Stimulated activated CD8-positive, alpha-beta memory T cell treated with anti-CD3 and anti-CD28 coated beads, Interleukin-7, amount 100 ng/mL, for 4 hours (primary cell): ENCODE results near the gene CDHR3.
"Not testable (repeated sequence)": the region's sequence is repeated elsewhere in the genome, so short reads cannot be mapped to it uniquely, and the experiment has no call there.

Experiments
- DNase-seq, 2 donors: peaks; one replicate each; pipeline ENCODE4 v3.0.0-alpha.2; 2020; ENCODE audit warnings: low read depth in 2 of 2

Gene CDHR3

DNA sequence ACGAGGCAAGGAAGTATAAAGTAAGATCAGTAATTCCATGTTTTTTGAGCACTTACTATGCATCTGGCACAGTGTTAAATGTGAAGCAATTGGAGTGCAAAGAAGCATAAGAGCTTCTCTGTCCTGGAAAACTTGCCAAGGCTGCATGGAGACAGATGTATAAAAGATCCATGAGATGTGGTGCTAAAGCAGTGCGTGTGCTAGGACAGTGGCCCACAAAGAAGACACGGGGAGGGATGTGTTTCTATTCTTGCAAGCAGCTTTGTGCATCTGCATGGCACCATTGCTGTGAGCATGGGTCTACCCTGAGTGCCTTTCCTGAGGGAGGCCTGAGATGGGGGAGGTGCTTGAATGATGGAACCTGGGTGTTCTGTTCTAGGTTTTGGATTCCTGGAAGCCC is 5.1 kb upstream of the CDHR3 start:
- DNase-seq, result no peak

DNA sequence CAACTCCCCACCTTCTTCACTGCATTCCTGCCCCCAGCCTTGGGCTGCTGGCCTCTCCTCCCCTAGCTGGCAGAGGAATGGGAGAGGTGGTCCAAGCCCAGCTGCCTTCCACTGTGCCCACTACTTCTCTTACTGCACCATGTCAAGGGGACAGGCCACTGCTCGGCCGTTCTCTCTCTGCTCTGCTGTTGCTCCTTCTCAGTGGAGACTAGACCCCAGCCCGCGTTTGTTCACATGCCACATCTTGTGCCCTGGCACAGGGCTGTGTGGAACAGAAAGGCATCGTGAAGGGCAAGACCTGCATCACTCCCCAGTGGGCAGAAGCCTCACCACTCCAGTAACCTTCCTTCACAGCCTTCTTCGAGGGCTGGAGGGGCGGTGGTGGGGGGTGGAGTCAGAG is 711 bp upstream of the CDHR3 start:
- no peak for DNase-seq

DNA sequence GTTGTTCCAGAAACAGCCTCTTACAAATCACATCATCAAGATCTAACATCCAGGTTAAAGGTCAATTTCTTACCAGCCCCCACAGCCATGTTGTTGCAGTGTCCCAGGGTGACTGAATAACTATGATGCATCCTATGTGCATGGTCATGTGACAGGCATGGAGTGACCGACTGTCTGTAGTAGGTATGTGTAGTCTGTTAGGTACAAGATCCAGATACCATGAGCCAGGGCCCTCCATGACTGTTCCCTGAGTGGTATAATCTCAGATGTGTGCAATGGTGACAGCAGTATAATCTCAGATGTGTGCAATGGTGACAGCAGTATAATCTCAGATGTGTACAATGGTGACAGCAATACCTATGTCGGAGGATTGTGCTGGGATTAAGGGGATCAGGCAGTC is 8.8 kb downstream of the CDHR3 start:
- no peak for DNase-seq

DNA sequence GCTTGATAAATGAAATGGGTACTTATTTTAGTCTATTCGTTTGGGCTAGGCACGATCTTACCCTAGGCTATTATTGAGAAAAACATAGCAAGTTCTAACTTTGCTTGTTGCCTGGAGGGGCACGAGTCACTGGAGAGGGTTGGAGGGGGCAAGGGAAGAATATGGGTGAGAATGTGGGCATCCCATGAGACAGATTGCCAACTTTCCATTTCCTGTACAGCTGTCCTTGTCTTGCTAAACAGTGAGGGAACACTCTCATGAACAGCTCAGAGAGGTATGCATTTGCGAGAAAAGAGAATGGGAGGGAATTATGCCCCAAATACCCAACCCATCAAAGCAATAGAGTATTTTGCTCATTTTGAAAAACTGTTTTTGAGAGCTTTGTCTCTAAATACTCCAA is 9.2 kb downstream of the CDHR3 start:
- DNase-seq, result no peak

DNA sequence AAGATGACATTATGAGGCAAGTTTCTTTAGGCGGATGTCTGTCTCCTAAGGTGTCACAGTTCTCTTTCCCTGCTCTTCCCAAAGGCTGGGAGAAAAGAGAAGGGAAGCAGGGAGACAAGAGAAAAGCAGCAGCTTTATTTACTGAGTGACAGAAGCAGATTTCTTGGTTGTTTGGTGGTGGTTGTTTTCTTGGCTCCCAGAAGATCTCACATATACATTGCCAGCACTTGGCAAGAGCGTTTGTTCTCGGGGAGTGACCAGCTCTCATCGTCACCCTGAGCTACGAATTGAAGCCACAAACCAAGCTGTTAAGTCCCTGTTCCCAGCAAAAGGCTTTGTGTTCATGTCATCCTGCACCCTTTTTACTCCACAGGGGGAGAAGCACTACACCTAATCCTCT is 11.4 kb downstream of the CDHR3 start:
- no peak for DNase-seq

DNA sequence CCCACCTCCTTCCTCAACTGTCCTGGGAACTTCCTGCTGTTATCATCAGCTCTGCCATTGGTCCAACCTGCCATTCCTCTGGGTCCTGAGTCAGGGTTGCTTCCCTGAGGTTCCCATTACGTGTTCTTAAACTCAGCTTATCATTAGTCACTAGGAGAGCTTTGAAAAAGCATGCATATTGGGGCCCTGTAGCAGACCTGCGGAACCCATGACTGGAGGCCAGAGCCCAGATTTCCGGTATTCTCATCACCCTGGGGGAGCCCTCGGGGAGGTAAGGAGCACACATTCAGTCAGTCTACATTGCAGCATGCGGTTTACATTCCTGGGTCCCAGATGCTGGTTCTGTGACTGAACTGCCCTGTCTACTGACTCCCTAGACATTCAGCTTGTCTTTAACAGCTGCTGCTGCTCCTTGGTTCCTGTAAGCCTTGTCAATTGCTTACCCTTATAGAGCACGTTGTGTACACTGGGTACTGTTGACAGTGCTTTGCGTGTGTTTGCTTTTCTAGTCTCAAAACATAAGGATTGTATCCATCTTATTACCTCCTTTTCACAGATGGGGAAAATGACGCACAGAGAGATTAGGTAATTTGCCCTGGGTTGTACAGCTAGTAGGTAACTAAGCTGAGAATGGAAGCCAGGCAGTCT is 12.8 kb downstream of the CDHR3 start:
- no peak for DNase-seq

DNA sequence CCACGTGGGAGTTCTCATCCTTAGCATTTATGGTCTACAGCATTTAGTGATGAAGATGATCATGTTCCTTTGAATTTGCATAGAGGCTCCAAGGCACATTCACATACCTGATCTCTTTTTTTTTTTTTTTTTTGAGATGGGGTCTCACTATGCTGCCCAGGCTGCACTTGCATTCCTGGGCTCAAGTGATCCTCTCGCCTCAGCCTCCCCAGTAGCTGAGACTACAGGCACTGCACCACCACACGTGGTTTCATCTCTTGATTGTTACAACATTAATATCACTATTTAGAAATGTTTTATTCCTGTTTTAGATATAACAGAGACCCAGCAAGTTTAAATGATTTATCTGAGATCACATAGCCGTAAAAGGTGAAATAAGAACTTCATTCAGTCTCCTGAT is 13.8 kb downstream of the CDHR3 start:
- DNase-seq, result no peak

DNA sequence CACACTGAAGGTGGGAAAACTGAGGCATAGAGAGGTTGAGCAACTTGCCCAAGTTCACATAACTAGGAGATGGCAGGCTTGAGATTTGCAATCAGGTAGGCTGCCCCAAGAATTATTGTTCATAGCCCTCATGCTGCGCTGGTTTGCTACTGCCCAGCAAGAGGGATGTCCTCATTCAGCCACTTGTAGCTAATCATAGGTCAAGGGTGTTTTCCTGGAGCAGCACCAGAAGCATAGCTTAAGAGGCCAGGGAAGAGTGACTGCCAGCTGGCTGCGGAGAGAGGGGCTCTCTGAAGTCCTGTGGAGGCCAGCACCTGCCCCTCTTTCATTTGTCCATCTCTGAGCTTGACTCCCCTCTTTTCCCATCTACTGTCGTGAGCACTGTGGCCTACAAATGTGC is 15.0 kb downstream of the CDHR3 start:
- no peak for DNase-seq

DNA sequence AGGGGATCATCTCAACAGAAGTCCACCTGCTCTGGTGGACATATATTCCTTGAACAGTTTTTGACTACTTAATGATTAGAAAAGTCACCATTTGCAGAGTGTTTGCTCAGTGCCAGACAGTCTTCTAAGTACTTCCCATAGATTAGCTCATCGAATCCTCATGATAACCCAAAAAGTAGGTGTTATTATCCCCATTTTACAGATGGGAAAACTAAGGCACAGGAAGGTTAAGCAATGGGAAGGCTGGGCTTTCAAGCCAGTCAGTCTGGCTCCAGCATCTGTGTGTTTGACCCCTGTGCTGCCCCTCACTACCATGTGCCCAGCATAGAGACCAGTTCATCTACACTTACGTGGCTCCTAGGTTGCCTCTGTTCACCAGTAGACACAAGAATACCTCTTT is 15.9 kb downstream of the CDHR3 start:
- no peak for DNase-seq

DNA sequence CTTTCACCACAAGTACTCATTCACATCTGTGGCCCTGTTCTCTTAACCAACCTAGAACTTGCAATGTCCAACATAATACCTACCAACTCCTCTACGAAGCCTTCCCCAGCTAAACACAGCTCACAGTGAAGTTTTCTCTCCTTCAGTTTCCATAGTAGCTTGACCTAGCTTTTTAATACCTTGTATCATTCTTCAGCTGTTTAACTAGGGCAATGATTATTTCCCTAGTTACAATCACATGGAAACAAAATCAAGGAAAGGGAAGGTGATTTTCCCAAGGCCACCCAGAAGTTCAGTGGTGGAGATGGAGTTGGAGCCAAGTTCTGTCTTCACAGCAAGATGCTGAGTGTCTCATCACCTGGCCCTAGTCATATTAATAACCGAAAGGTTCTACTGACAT is 16.3 kb downstream of the CDHR3 start:
- DNase-seq, result no peak

DNA sequence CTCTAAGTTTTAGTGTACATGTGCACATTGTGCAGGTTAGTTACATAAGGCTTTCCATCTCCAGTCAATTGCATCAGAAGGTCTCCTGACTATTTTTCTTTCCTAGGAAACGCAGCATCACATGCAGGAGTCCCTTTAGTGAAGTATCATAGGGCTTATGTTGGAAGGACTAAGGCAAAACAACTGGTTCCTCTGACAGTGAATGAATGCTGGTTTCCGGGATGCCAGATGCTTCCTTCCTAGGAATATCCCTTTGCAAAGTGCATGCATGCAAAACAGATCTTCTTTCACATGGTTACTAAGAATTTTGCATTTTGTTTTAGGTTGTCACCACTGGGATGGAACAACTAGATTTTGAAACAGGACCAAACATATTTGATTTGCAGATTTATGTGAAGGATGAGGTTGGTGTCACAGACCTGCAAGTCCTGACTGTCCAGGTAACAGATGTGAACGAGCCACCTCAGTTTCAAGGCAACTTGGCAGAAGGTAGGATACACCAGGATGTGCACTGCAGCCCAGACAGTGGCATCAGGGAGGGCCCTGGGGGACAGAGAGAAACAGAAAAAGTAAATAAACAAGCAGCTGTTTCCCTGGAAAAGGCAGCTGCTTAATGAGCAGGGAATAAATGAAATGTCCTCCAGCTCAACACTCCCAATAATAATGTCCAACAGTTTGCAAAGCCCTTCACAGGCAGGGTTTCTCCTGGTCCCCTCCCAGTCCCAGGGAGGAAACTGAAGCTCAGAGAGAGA is 17.8 kb downstream of the CDHR3 start:
- no peak for DNase-seq

DNA sequence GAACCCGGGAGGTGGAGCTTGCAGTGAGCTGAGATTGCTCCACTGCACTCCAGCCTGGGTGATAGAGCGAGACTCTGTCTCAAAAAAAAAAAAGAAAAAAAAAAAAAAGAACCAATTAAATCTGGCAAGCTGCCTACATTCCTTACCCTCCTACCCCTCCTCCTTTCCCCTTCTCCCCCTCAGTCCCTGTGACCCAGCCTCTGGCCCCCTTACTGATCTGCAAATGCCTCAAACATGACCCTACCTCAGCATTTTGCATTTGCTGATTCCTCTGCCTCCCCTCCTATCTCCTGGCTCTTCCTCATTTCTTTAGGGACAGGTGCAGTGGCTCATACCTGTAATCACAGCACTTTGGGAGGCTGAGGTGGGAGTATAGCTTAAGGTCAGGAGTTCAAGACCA is 19.3 kb downstream of the CDHR3 start:
- DNase-seq, result no peak

DNA sequence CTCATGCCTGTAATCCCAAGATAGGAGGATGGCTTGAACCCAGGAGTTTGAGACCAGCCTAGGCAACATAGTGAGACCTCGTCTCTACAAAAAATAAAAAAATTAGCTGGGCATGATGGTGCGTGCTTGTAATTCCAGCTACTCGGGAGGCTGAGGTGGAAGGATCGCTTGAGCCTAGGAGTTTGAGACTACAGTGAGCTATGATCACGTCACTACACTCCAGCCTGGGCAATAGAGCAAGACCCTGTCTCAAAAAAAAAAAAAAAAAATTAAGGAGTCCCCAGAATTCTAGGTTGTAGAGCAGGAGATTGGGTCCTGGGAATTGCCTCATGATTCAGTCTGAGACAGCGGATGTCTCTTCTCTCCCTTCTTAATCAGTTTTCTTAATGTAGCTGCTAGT is 21.7 kb downstream of the CDHR3 start:
- DNase-seq, result not testable (repeated sequence)

DNA sequence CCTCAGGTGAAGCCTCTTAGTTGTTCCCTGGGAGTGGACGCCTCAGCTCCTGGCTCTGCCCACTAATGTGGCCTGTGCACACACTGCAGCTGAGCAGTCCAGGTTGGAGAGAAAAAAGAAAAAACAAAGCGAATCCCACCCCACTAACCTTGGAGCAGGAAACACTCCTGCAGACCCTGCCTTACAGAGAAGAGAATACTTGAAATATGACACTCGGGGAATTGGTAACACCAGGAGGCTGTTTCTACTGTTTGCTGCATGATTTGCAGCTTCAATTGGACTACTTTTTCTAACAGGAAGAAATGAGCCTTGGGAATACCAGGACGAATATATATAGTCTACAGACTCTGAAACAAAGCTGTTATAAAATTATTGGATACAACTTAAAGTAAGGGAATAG is 22.2 kb downstream of the CDHR3 start:
- no peak for DNase-seq

DNA sequence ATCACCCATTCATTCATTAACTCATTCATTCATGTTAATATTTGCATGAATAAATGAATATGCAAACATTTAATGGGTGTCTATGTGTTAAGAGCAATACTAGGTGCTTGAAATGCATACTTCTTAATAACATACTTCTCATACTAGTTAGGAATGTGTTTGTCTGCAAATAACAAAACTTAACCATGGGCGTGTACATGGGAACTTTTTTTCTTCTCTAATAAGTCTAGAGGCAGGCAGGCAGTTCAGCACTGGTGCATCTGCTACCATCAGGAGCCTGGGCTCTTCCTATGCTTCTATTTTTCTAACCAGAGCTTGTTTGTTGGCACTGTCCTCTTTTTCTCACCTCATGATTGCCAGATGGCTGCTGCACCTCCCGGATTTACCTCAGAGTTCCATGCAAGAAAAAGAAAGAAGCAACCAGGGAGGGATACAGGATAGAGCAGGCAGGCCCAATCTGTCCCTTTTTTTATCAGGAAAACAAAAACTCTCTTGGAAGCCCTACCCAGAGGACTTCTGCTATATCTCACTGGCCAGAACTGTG is 22.7 kb downstream of the CDHR3 start:
- no peak for DNase-seq

DNA sequence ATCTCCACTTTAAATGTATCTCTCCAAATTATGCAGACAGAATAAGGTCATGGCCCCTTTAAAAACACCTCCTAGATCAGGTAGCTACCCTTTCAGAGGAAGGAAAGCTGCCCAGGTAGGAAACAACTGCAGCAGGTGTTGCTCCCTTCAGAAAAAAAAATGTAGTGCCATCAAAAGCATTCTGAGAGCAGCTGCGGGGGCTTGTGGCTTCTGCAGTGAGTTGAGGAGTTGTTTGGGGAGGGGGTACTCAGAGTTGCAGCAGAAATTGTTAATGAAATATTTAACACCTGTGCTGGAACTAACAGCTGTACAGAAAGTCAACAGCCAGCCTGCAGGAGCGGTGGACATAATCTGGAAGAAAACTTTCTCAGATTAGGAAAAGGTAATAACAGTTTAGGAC is 24.0 kb downstream of the CDHR3 start:
- no peak for DNase-seq

DNA sequence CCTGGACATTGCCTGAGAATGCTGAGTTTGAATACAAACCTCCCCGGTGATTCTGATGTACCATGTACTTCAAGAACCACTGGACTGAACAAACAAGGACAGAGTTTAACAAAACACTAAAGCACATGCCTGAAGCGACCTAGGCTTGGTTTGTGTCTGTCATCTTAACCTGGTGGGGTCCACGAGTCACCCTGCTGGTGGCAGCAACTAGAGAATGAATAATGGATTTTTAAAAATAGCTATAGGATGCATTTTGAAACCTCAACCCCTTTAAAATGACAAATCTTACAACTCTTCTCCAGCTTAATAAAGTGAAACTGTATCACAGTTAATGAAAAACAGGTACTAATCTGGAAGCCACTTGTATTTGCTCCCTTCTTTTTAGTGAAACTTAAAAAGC is 25.2 kb downstream of the CDHR3 start:
- DNase-seq, result no peak

DNA sequence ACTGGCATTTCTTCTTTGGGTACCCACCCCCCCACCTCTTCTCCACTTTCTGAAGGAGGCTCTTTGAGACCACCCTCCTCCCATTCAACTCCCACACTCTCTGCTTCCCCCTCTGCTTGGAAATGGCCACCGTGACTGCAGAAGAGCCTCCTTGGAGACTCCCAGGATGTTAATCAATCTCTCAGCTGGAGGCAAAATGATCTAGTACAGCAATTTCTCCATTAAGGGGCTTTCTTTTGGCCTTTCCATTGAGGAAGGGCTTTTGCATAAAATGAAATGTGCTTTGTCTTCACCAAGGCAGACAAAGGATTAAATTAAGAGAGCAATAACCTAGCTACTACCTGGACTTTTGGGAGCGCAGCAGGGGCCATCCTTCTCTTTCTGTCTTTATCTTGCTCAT is 26.1 kb downstream of the CDHR3 start:
- DNase-seq, result no peak

DNA sequence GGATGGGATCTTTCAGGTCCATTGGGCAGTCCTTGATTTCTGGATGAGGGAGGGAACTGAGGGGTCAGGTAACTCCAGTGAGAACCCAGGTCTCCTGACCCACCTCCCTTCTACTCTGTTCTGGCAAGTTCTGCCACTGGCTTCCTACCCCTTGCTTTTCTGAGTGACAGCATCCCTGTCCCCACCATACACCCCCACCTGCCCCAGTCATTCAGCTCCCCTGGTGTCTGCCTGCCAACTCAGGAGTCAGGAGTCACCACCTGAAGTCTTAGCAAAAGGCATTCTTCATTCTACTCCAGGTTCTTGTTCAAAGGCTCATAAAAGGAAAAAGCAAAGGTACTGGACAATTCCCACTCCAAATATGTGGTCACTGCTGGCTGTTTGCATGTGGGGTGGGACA is 26.6 kb downstream of the CDHR3 start:
- no peak for DNase-seq

DNA sequence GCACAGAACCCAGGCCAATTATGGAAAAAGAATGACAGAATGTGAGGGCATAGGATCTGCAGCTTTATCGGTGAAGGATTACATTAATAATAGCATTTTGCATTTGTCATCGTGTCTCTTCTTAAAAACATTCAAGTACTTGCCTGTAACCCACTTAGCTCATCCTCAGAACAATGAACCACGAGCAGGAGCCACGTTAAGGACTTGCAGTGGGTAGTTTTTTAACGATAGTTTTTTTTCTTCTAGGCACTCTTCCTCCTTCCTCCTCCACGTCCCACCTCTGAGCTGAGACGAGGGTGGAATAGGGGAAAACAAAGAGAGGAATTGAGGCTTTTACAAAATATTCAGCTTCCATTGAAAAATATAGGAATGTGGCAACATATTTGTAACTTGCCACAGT is 27.1 kb downstream of the CDHR3 start:
- no peak for DNase-seq

DNA sequence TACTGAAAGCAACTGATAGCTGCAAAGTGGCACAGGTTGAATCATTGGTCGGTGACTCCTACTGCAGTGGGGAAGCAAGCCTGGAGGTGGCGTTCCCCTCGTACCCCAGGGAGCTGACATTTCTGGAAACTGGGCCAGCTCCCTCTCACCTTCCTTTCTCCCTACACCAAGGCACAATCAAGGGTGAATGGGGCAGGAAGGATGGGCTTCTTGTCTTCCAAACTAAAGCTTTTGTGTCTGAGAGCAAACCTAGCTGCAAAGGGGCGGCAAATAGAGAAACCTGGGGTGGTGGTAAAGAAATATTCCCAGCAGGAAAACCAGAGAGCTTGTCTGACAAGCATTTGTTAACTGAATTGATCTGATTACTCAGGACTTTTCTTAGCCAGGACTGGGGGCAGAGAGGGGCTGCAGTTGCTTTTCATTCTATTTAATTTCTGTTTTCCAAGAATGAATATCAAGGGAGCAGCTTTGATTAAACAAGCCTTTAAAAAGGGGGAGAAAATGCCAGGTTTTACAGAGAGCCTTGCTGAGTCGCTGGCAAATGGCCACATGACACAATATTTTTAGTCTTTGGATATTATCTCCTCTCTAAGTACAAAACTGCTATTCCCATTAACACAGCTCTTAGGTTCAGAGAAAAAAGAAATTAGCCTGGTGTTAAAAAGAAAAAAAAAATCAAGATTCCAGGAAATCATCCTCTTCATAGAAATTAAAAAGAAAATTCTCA is 27.8 kb downstream of the CDHR3 start:
- DNase-seq, result no peak

DNA sequence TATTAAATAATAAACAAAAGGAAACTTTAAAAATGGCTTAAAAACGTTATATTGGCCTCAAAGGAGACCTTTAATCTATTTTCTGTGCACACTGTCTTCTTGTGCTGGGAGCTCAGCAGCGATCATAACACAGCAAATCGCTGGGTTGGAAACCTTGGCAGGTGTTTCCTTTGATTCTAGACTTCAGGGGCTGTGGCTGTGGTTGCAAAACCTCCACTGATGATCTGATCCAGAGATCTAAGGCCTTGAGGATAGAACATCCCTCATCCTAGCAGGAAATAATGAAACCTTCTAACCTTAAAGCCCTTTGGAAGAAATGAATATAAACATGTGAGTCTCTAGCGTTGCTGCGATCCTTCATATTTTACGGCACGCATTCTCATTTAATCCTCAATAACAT is 29.8 kb downstream of the CDHR3 start:
- no peak for DNase-seq
